OCI-LY7 (cell line): ENCODE results near the gene MTMR1. TPM values are rescaled to one million over a fixed set of nuclear protein-coding genes. Genes with fewer than 3 reads are reported as not detected.

ENCODE experiments used
- BruUV-seq: library from RNA; stranded (reverse); fragments of 400-500 nt; replicated peaks from 2 replicates; lab custom pipeline; 2021; lab: Mats Ljungman, UMichigan
- CTCF ChIA-PET: fragments of 300-600 bp; sonication (Branson Sonifier 250); formaldehyde crosslinking; loops from one replicate; lab custom pipeline; 2022; ENCODE audit warnings: antibody characterized with exemption; ENCODE audit not compliant: unreplicated experiment; lab: Charles Lee
- POLR2A ChIA-PET: fragments of 300-600 bp; sonication (Branson Sonifier 250); formaldehyde crosslinking; loops from one replicate; lab custom pipeline; 2022; ENCODE audit warnings: antibody characterized with exemption; lab: Charles Lee
- DNase-seq: peaks from one replicate; pipeline ENCODE4 v3.0.0-alpha.2; 2015; ENCODE audit warnings: low spot score
- H2AFZ ChIP-seq: fragments of 200-600 bp; sonication (generic), shearing (Covaris generic); 2 replicates; pipeline ENCODE4 v1.6.1; 2014; ENCODE audit warnings: mild to moderate bottlenecking, antibody characterized with exemption, low read length, moderate library complexity
- H3K27ac ChIP-seq: fragments of 200-600 bp; sonication (generic); 2 replicates; pipeline ENCODE4 v1.5.1; 2014; ENCODE audit warnings: mixed run types, low read depth, mild to moderate bottlenecking, moderate library complexity, low read length, inconsistent platforms; ENCODE audit not compliant: poor library complexity, severe bottlenecking
- H3K36me3 ChIP-seq: fragments of 200-600 bp; sonication (generic); 2 replicates; pipeline ENCODE4 v1.6.1; 2014; ENCODE audit warnings: mild to moderate bottlenecking, antibody characterized with exemption, low read length, moderate library complexity, mixed read lengths; ENCODE audit not compliant: insufficient read depth
- H3K4me1 ChIP-seq: fragments of 200-600 bp; sonication (generic); 2 replicates; pipeline ENCODE4 v1.5.1; 2014; ENCODE audit warnings: mild to moderate bottlenecking, low read length; ENCODE audit not compliant: insufficient read depth, poor library complexity, severe bottlenecking
- H3K4me2 ChIP-seq: fragments of 200-600 bp; sonication (generic); 2 replicates; pipeline ENCODE4 v1.6.1; 2014; ENCODE audit warnings: mild to moderate bottlenecking, low read length
- H3K4me3 ChIP-seq: fragments of 200-600 bp; sonication (generic); 2 replicates; pipeline ENCODE4 v1.5.1; 2014; ENCODE audit warnings: mild to moderate bottlenecking, low read depth, low read length; ENCODE audit not compliant: poor library complexity, severe bottlenecking
- H3K79me2 ChIP-seq: fragments of 200-600 bp; sonication (generic); 2 replicates; pipeline ENCODE4 v1.6.1; 2016; ENCODE audit warnings: low read depth, mild to moderate bottlenecking, low read length, moderate library complexity, mixed read lengths; ENCODE audit not compliant: insufficient read depth
- H3K9me2 ChIP-seq: fragments of 200-600 bp; sonication (generic); 2 replicates; pipeline ENCODE4 v1.6.1; 2016; ENCODE audit warnings: mild to moderate bottlenecking, low read length, mixed read lengths; ENCODE audit not compliant: insufficient read depth
- H3K9me3 ChIP-seq: fragments of 200-600 bp; sonication (generic); 2 replicates; pipeline ENCODE4 v1.6.1; 2014; ENCODE audit warnings: mild to moderate bottlenecking, mixed run types, low read length, mixed read lengths
- H4K20me1 ChIP-seq: fragments of 200-600 bp; sonication (generic); 2 replicates; pipeline ENCODE4 v1.6.1; 2014; ENCODE audit warnings: mild to moderate bottlenecking, antibody characterized with exemption, low read length, moderate library complexity, mixed read lengths; ENCODE audit not compliant: insufficient read depth
- CTCF ChIP-seq: fragments of 200-600 bp; sonication (generic); conservative IDR thresholded peaks from 2 replicates; pipeline ENCODE4 v1.5.1; 2014; ENCODE audit warnings: mild to moderate bottlenecking, antibody characterized with exemption, low read length, moderate library complexity, mixed read lengths
- EZH2phosphoT487 ChIP-seq: fragments of 200-600 bp; sonication (generic); IDR thresholded peaks from 2 replicates; pipeline ENCODE4 v1.6.1; 2018; ENCODE audit warnings: low read depth, borderline replicate concordance, mild to moderate bottlenecking, mixed run types, antibody characterized with exemption, low read length, moderate library complexity, mixed read lengths
- intact Hi-C: fragments of 100-400 bp; cut with micrococcal nuclease; formaldehyde crosslinking; loops from one replicate; pipeline ENCODE4 v1.10.0; 2022; ENCODE audit not compliant: unreplicated experiment
- total RNA-seq, 2 experiments: library from RNA; depleted of rRNA in 1 of 2; stranded (reverse); fragments of >200 nt in 1 of 2; shearing (Covaris generic) in 1 of 2; gene quantifications; 2 replicates each; pipeline ENCODE4 v1.2.3, GENCODE V29; 2014 to 2022

Gene MTMR1
- total RNA-seq, 2 experiments from 2014 or later, result 49.7 to 57.6 TPM

- POLR2A ChIA-PET, result no interaction called here
These were observed 66.6 kb downstream of the MTMR1 start for GRCh38 chrX:150759568-150760416.

GRCh38 chrX:150761176-150761818 lies 68.1 kb downstream of the MTMR1 start:
- no peaks in the 10 kb centered on the region for H3K9me3 ChIP-seq
- no peak overlapping the region for H3K4me3 ChIP-seq
- ChIA-PET CTCF (no interaction called here), POLR2A (interaction anchor here (0.6 kb wide), 1 partner anchor 787 kb away, joined by 3 read pairs; no protein-coding TSS in a partner anchor)
- H3K4me1 ChIP-seq, result no peaks in the 10 kb centered on the region
- no peak overlapping the region for H2AFZ ChIP-seq
- H3K9me2 ChIP-seq, result no peaks in the 10 kb centered on the region
- intact Hi-C loops, result no loop called here
- no peak overlapping the region for H3K27ac ChIP-seq
- H3K4me2 ChIP-seq, result no peak overlapping the region
- H3K36me3 ChIP-seq, result peaks cover 18% of the 10 kb centered on the region
- no peak for DNase-seq
- BruUV-seq, result no TSS peak
- no peaks in the 10 kb centered on the region for H4K20me1 ChIP-seq
- H3K79me2 ChIP-seq, result no peaks in the 10 kb centered on the region
- TF ChIP-seq EZH2phosphoT487 (no peak), CTCF (no peak)

More at GRCh38 chrX:150759568-150760416, 66.6 kb downstream of the MTMR1 start:
- H4K20me1 ChIP-seq, result no peaks in the 10 kb centered on the region
- BruUV-seq, result no TSS peak
- H3K4me3 ChIP-seq, result no peak overlapping the region
- intact Hi-C loops, result no loop called here
- no peak overlapping the region for H2AFZ ChIP-seq
- peaks cover 10% of the 10 kb centered on the region; the same call in 1 of the 2 replicates for H3K36me3 ChIP-seq
- H3K4me2 ChIP-seq, result no peak overlapping the region
- no peaks in the 10 kb centered on the region for H3K9me3 ChIP-seq
- TF ChIP-seq EZH2phosphoT487 (no peak), CTCF (no peak)
- H3K4me1 ChIP-seq, result no peaks in the 10 kb centered on the region
- CTCF ChIA-PET, result no interaction called here
- no peak for DNase-seq
- H3K27ac ChIP-seq, result no peak overlapping the region
- H3K79me2 ChIP-seq, result no peaks in the 10 kb centered on the region
- no peaks in the 10 kb centered on the region for H3K9me2 ChIP-seq
